ENCODE results near the gene FSCN2. TPM values are rescaled to one million over a fixed set of nuclear protein-coding genes. Genes with fewer than 3 reads are reported as not detected.

Gene FSCN2
- total RNA-seq, 2 experiments from 2014 or later: 1.6 to 6.7 TPM

DNA sequence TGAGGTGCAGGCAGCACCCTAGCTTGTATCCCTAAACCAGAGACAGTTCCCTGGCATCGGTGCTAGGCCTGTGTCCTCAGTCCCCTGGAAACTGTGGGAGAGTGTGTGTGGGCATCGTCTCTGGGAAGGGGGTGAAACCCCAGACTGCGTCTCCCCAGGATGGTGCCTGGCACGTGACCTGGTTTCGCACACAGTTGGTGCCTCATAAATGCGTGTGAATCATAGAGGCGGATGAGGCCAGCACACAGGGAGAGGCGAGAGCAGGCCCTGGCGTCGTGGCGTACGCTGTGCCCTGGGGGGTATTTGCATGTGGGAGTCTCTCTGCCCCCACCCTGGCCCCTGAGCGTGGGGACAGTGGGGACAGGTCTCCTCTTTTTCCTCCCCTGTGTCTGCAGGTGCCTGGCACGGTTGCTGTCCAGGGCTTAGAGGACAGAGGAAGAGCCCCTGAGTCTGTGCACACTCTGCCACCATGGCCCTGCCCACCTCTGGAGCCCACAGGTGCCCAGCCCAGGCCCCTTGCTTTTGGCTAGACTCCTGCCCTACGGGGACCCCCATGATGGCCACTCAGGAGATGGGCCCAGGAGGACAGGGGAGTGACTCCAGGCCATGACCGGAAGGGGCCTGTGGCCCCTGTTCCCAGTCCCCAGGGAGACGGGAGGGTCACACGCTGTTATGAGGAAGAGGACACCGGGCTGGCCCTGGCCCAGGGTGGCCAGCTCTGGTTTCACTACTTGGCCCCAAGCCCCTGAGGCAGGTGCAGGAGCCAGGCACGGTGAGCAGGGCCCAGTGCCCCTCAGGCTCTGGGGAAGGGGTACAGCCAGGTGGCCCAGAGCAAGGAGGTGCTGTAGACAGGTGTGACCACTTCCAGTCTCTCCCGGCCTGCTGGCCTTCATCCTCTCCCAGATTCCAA lies 1.3 kb upstream of the FSCN2 start:
- H3K4me3 ChIP-seq (ENCODE audit: low read depth, low read length, poor library complexity, severe bottlenecking): no peak overlapping the region
- POLR2A ChIA-PET: no interaction called here

DNA sequence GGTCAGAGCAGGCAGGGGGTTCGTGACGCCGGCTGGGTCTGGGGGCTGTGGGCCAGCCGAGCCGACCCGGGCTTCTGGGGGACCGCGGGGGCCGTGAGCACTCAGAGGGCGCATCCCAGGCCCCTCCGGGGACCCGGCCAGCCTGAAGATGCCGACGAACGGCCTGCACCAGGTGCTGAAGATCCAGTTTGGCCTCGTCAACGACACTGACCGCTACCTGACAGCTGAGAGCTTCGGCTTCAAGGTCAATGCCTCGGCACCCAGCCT lies 140 bp downstream of the FSCN2 start:
- Histone ChIP-seq H3K4me2 (ENCODE audit: low read length) (no peak overlapping the region), H3K9me3 (ENCODE audit: low read length) (no peaks in the 10 kb centered on the region), H3K4me1 (ENCODE audit: insufficient read depth, low read length, poor library complexity, severe bottlenecking) (peaks cover 4% of the 10 kb centered on the region), H3K79me2 (ENCODE audit: insufficient read depth, low read depth, low read length) (no peaks in the 10 kb centered on the region), H3K4me3 (ENCODE audit: low read depth, low read length, poor library complexity, severe bottlenecking) (no peak overlapping the region), H3K36me3 (ENCODE audit: insufficient read depth, low read length) (no peaks in the 10 kb centered on the region), H3K9me2 (ENCODE audit: insufficient read depth, low read length) (no peaks in the 10 kb centered on the region), H3K27ac (ENCODE audit: low read depth, low read length, poor library complexity, severe bottlenecking) (no peak overlapping the region), H4K20me1 (ENCODE audit: insufficient read depth, low read length) (no peaks in the 10 kb centered on the region), H2AFZ (ENCODE audit: low read length) (no peak overlapping the region)
- TF ChIP-seq EZH2phosphoT487 (IDR thresholded peaks at IDR 0.05; ENCODE audit: borderline replicate concordance, low read depth, low read length): no peak
- TF ChIP-seq, protein P1, sequence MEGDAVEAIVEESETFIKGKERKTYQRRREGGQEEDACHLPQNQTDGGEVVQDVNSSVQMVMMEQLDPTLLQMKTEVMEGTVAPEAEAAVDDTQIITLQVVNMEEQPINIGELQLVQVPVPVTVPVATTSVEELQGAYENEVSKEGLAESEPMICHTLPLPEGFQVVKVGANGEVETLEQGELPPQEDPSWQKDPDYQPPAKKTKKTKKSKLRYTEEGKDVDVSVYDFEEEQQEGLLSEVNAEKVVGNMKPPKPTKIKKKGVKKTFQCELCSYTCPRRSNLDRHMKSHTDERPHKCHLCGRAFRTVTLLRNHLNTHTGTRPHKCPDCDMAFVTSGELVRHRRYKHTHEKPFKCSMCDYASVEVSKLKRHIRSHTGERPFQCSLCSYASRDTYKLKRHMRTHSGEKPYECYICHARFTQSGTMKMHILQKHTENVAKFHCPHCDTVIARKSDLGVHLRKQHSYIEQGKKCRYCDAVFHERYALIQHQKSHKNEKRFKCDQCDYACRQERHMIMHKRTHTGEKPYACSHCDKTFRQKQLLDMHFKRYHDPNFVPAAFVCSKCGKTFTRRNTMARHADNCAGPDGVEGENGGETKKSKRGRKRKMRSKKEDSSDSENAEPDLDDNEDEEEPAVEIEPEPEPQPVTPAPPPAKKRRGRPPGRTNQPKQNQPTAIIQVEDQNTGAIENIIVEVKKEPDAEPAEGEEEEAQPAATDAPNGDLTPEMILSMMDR (conservative IDR thresholded peaks at IDR 0.05; ENCODE audit: low read length): no peak
- ChIA-PET POLR2A (interaction anchor here (1.2 kb wide), 1 partner anchor 8 kb away, joined by 3 read pairs; no protein-coding TSS in a partner anchor), CTCF (ENCODE audit: unreplicated experiment) (no interaction called here)
- intact Hi-C loops (cut with micrococcal nuclease; ENCODE audit: unreplicated experiment): no loop called here
- no TSS peak for BruUV-seq (replicated peaks)
- no peak for DNase-seq (ENCODE audit: low spot score)

More for the DNA sequence above, 1.3 kb upstream of the FSCN2 start:
- H3K4me1 ChIP-seq (ENCODE audit: insufficient read depth, low read length, poor library complexity, severe bottlenecking): no peaks in the 10 kb centered on the region
- H4K20me1 ChIP-seq (ENCODE audit: insufficient read depth, low read length): no peaks in the 10 kb centered on the region
- no peaks in the 10 kb centered on the region for H3K36me3 ChIP-seq (ENCODE audit: insufficient read depth, low read length)
- no TSS peak for BruUV-seq (replicated peaks)
- TF ChIP-seq, protein P1 (conservative IDR thresholded peaks at IDR 0.05; ENCODE audit: low read length): no peak
- TF ChIP-seq EZH2phosphoT487 (IDR thresholded peaks at IDR 0.05; ENCODE audit: borderline replicate concordance, low read depth, low read length): no peak
- DNase-seq (ENCODE audit: low spot score): no peak
- no peak overlapping the region for H3K4me2 ChIP-seq (ENCODE audit: low read length)
- no peaks in the 10 kb centered on the region for H3K9me3 ChIP-seq (ENCODE audit: low read length)
- H3K9me2 ChIP-seq (ENCODE audit: insufficient read depth, low read length): no peaks in the 10 kb centered on the region
- intact Hi-C loops (cut with micrococcal nuclease; ENCODE audit: unreplicated experiment): no loop called here
- no peak overlapping the region for H2AFZ ChIP-seq (ENCODE audit: low read length)
- CTCF ChIA-PET (ENCODE audit: unreplicated experiment): interaction anchor here (0.5 kb wide), 1 partner anchor 37 kb away, joined by 3 read pairs; no protein-coding TSS in a partner anchor
- no peak overlapping the region for H3K27ac ChIP-seq (ENCODE audit: low read depth, low read length, poor library complexity, severe bottlenecking)
- H3K79me2 ChIP-seq (ENCODE audit: insufficient read depth, low read depth, low read length): no peaks in the 10 kb centered on the region

All from OCI-LY7 (cell line).